Cardiac fibroblast (primary cell): ENCODE measurements around the gene NATD1.

Experiments used
- DNase-seq, 2 donors: peaks; one replicate each; pipeline versions ENCODE4 v3.0.0 to v3.0.0-alpha.2; 2010; ENCODE audit warnings: low read depth in 2 of 2
- H3K4me3 ChIP-seq, 2 donors: replicated peaks in 1 of 2; 1 replicate in 1 of 2; 2 replicates in 1 of 2; pipeline ENCODE4 v1.5.1; 2011; ENCODE audit warnings: low read depth in 2 of 2, low read length in 2 of 2, mild to moderate bottlenecking in 2 of 2, moderate library complexity in 1 of 2
- CTCF ChIP-seq: IDR thresholded peaks from one replicate; pipeline ENCODE4 v1.5.1; 2011; ENCODE audit warnings: low read depth, mild to moderate bottlenecking, low read length, inconsistent platforms

Gene NATD1

GRCh38 chr17:21285164-21286065 lies 32.2 kb upstream of the NATD1 start:
- DNase-seq = peak; percentile 66 to 72
- peak; percentile 12 for TF ChIP-seq CTCF
- peak overlapping the region; percentile 84 to 87 for H3K4me3 ChIP-seq

GRCh38 chr17:21284319-21285163 lies 31.3 kb upstream of the NATD1 start, which contains the start of gene MAP2K3:
TSS of gene MAP2K3 (plus strand) at chr17:21284711. CDS start at chr17:21284921, 210 bp downstream.
- no peak for TF ChIP-seq CTCF
- peak; percentile 99 for DNase-seq
- peak within 1 kb of the TSS; percentile 84 to 87 for H3K4me3 ChIP-seq

GRCh38 chr17:21283482-21284318 lies 30.5 kb upstream of the NATD1 start:
- no peak for TF ChIP-seq CTCF
- peak; percentile 35 to 48 for DNase-seq

DNA sequence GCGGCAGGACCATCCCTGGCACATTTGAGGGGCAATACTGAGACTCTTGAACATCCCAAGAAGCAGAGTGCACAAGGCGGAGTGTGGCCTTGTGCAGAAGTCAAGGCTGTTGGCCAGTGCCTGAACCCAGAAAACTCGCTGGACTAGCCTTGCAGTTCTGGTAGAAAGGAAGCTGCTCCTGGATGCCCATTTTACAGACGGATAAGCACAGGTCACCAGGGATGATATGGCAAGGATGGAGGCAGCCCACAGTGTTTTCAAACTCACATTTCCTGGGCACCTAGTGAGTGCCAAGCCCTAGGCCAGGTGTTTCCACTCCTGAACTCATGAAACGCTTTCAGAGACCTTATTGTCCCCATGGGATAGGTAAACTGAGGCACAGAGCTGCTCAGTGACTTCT lies 29.6 kb upstream of the NATD1 start:
- DNase-seq = no peak
- H3K4me3 ChIP-seq = no peak overlapping the region
- no peak for TF ChIP-seq CTCF

More at GRCh38 chr17:21283482-21284318, 30.5 kb upstream of the NATD1 start:
- peak overlapping the region; percentile 43 to 52 for H3K4me3 ChIP-seq

DNA sequence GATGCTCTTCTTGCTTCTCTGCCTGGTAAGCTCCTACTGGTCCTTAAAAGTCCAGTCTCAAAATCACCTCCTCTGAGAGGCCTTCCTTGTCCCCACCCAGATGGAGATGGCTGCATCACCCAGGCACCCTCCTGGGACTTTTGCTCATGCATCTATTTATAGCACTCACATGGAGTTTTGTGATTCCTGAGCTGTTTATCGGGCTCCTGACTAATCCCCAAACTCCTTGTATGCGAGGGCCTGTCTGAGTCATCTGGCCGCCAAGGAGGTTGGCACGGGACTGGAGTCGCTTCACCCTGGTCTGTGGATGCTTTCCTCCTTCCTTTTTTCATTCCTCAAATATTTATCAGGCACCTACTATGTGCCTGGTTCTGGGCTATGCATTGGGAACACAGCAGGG lies 29.0 kb upstream of the NATD1 start:
- no peak for TF ChIP-seq CTCF
- no peak overlapping the region for H3K4me3 ChIP-seq

GRCh38 chr17:21280081-21280518 lies 26.9 kb upstream of the NATD1 start:
- H3K4me3 ChIP-seq = no peak overlapping the region
- peak; percentile 100 for TF ChIP-seq CTCF
- DNase-seq = peak; percentile 81 to 84

More for the DNA sequence above, 29.0 kb upstream of the NATD1 start:
- peak; percentile 95 to 99 for DNase-seq
